HepG2 (cell line): ENCODE results near the gene GNAS. TPM values are rescaled to one million over a fixed set of nuclear protein-coding genes. Genes with fewer than 3 reads are reported as not detected.

ENCODE experiments used
- ATAC-seq: fragments of 200-7000 bp; cut with Tn5 transposase; 3 replicates; pipeline ENCODE4 v1.9.1; 2020; ENCODE audit warnings: mild to moderate bottlenecking, moderate library complexity
- BruUV-seq: library from RNA; stranded (reverse); fragments of 400-500 nt; replicated peaks from 2 replicates; lab custom pipeline; 2021; lab: Mats Ljungman, UMichigan
- CTCF ChIA-PET: fragments of 300-600 bp; formaldehyde crosslinking; extraction: SDS; loops from one replicate; lab custom pipeline; 2021; ENCODE audit warnings: low total read pairs, inconsistent platforms, low intra/inter-chr PET ratio; lab: Yijun Ruan, JAX
- POLR2A ChIA-PET: fragments of 350-600 bp; sonication (Branson Sonifier 250); formaldehyde crosslinking; loops from one replicate; lab custom pipeline; 2020; ENCODE audit warnings: antibody characterized with exemption, inconsistent platforms; lab: Yijun Ruan, JAX
- DNase-seq: peaks from one replicate; pipeline ENCODE4 v3.0.0-alpha.2; 2015; ENCODE audit warnings: low spot score
- FAIRE-seq: peaks from 3 replicates; lab custom pipeline; 2011; peaks lifted over from hg19 to GRCh38; lab: Jason Lieb, UNC
- H2AFZ ChIP-seq: one replicate; pipeline ENCODE4 v1.6.1; 2011; ENCODE audit warnings: low read length, inconsistent platforms
- H3K27ac ChIP-seq: fragments of 300-600 bp; 3 replicates; pipeline ENCODE4 v1.8.0; 2011; ENCODE audit warnings: mixed run types, mild to moderate bottlenecking, mixed read lengths, low read length, inconsistent platforms; ENCODE audit not compliant: insufficient read depth; ENCODE audit errors: extremely low read length
- H3K27me3 ChIP-seq, 2 experiments: fragments of 200-600 bp in 1 of 2; 2 replicates in 1 of 2; 3 replicates in 1 of 2; pipeline versions ENCODE4 v1.6.0 to v1.8.0; 2011; ENCODE audit warnings: low read length in 2 of 2, mild to moderate bottlenecking in 2 of 2, moderate library complexity in 2 of 2, inconsistent platforms in 1 of 2; ENCODE audit not compliant: insufficient read depth in 2 of 2, control insufficient read depth in 1 of 2
- H3K36me3 ChIP-seq, 2 experiments: fragments of 200-600 bp in 1 of 2; replicated peaks in 1 of 2; 2 replicates in 1 of 2; 3 replicates in 1 of 2; pipeline versions ENCODE4 v1.5.1 to v1.8.0; 2011; ENCODE audit warnings: low read length in 2 of 2, inconsistent platforms in 1 of 2; ENCODE audit not compliant: insufficient read depth in 2 of 2, control insufficient read depth in 1 of 2
- H3K4me1 ChIP-seq: 2 replicates; pipeline ENCODE4 v1.5.1; 2012; ENCODE audit warnings: low read length, inconsistent platforms; ENCODE audit not compliant: insufficient read depth
- H3K4me2 ChIP-seq: 2 replicates; pipeline ENCODE4 v1.6.0; 2011; ENCODE audit warnings: low read depth, low read length, inconsistent platforms
- H3K4me3 ChIP-seq, 3 experiments: fragments of 200-600 bp in 1 of 3; sonication (generic), shearing (Covaris generic) in 1 of 3; replicated peaks in 1 of 3; 2 replicates each; pipeline ENCODE4 v1.5.1; 2011 to 2016; ENCODE audit warnings: low read length in 3 of 3, inconsistent platforms in 2 of 3, low read depth in 2 of 3, mild to moderate bottlenecking in 2 of 3, control low read depth in 1 of 3, mixed read lengths in 1 of 3; ENCODE audit not compliant: insufficient read depth in 1 of 3
- H3K79me2 ChIP-seq: one replicate; pipeline ENCODE4 v1.6.1; 2011; ENCODE audit warnings: low read length, inconsistent platforms; ENCODE audit not compliant: insufficient read depth
- H3K9ac ChIP-seq: 2 replicates; pipeline ENCODE4 v1.6.0; 2011; ENCODE audit warnings: mild to moderate bottlenecking, low read depth, low read length, inconsistent platforms; ENCODE audit not compliant: insufficient read depth
- H3K9me3 ChIP-seq: 2 replicates; pipeline ENCODE4 v1.5.1; 2012; ENCODE audit warnings: mild to moderate bottlenecking, low read length
- H4K20me1 ChIP-seq: 2 replicates; pipeline ENCODE4 v1.6.0; 2011; ENCODE audit warnings: inconsistent platforms, mild to moderate bottlenecking, low read length, moderate library complexity; ENCODE audit not compliant: insufficient read depth
- CREM ChIP-seq, 2 experiments: sonication (generic) in 1 of 2; formaldehyde crosslinking in 1 of 2; IDR thresholded peaks; 2 replicates each; pipeline versions ENCODE4 v1.4.0 to v1.6.1; 2016 to 2020; ENCODE audit warnings: antibody characterized with exemption in 1 of 2, mild to moderate bottlenecking in 1 of 2, missing genetic modification reagents in 1 of 2
- RBM39 ChIP-seq: fragments of 200-400 bp; formaldehyde crosslinking; IDR thresholded peaks from one replicate; pipeline ENCODE4 v1.6.1; 2018; ENCODE audit warnings: antibody characterized with exemption, mild to moderate bottlenecking, low read depth, low read length; ENCODE audit not compliant: poor library complexity, severe bottlenecking
- ZBTB3 ChIP-seq: sonication (generic); formaldehyde crosslinking; IDR thresholded peaks from 2 replicates; pipeline ENCODE4 v1.4.0; 2020; ENCODE audit warnings: low read depth, mild to moderate bottlenecking, moderate library complexity, missing genetic modification reagents, borderline replicate concordance
- ZNF331 ChIP-seq: sonication (generic); formaldehyde crosslinking; IDR thresholded peaks from 2 replicates; pipeline ENCODE4 v1.4.0; 2020; ENCODE audit warnings: missing genetic modification reagents
- ZNF672 ChIP-seq: sonication (generic); formaldehyde crosslinking; IDR thresholded peaks from 2 replicates; pipeline ENCODE4 v1.8.1; 2022; ENCODE audit warnings: missing genetic modification reagents
- ZNF841 ChIP-seq: sonication (generic); formaldehyde crosslinking; IDR thresholded peaks from 2 replicates; pipeline ENCODE4 v1.8.1; 2023; ENCODE audit warnings: missing genetic modification reagents, borderline replicate concordance
- WGBS: methylation state at CpG from one replicate; pipeline ENCODE4 v1.1.6; 2017; ENCODE audit warnings: low lambda C conversion rate; 5-methylcytosine and 5-hydroxymethylcytosine counted together
- in situ Hi-C: cut with HindIII; loops from 2 replicates; pipeline ENCODE4 v1.10.0; 2017; ENCODE audit warnings: low pct_unique_long_range_greater_than_20kb; ENCODE audit not compliant: extremely low pct_ligation_motif_present
- intact Hi-C: fragments of 100-400 bp; cut with micrococcal nuclease; formaldehyde crosslinking; loops from one replicate; pipeline ENCODE4 v1.10.0; 2022; ENCODE audit not compliant: unreplicated experiment
- polyA plus RNA-seq, 8 experiments: library from polyadenylated mRNA; depleted of rRNA in 3 of 8; stranded (reverse) in 7 of 8; unstranded in 1 of 8; fragments of >200 nt; fragmentation: Illumina TruSeq in 4 of 8; extraction: Trizol in 4 of 8; gene quantifications; 2 replicates each; pipeline versions ENCODE4 v1.2.1 to v1.2.3, GENCODE V29; 2011 to 2016; ENCODE audit warnings: low read depth in 4 of 8, missing spikeins in 1 of 8, mixed read lengths in 1 of 8; ENCODE audit not compliant: insufficient read depth in 1 of 8
- total RNA-seq, 5 experiments: library from RNA; depleted of rRNA; stranded (reverse); fragments of >200 nt; fragmentation: Illumina TruSeq; extraction: Trizol; gene quantifications; 2 replicates each; pipeline ENCODE4 v1.2.3, GENCODE V29; 2016; ENCODE audit warnings: low read depth in 1 of 5
- TF ChIP-seq, protein P1 (sequence below): sonication (generic); formaldehyde crosslinking; IDR thresholded peaks from 2 replicates; pipeline ENCODE4 v1.4.0; 2020; ENCODE audit warnings: missing genetic modification reagents
- TF ChIP-seq, protein P2 (sequence below): sonication (generic); formaldehyde crosslinking; IDR thresholded peaks from 2 replicates; pipeline ENCODE4 v1.4.0; 2020; ENCODE audit warnings: mild to moderate bottlenecking, missing genetic modification reagents
- TF ChIP-seq, protein P3 (sequence below): sonication (generic); formaldehyde crosslinking; IDR thresholded peaks from 2 replicates; pipeline ENCODE4 v1.4.0; 2020; ENCODE audit warnings: missing genetic modification reagents

The GNAS gene
- total and polyA plus RNA-seq, 2 of the 13 experiments (the other 11 are each of a cell fraction or from before 2014, with no cell fraction given) = 407 to 1,008 TPM

DNA sequence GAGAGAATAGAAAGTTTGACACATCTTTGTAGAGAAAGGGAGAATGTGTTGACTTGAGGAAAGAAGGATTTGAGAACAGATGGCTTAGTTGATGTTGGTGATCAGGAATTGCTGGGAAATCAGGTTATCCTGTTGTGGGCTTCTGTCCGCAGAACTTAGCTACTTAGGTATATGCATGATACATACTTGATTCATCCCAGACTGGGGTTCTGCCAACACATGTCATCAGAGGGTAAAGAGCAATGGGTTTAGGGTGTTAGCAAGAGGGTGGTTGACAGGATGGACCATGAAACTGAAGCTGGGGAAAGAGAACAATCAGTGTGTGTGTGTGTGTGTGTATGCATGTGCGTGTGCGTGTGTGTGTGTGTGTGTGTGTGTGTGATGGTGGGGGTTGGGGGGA lies 78.0 kb downstream of the GNAS start:
- Histone ChIP-seq H3K36me3 (no peaks in the 10 kb centered on the region), H3K27ac (no peak overlapping the region), H3K4me3 (no peak overlapping the region), H3K27me3 (peaks cover 4 to 42% of the 10 kb centered on the region in 2 experiments; a peak in 4 of 5 replicates), H3K9ac (no peak overlapping the region)
- in situ Hi-C loops (no loop called here), intact Hi-C loops (no loop called here)
- 37% methylated on average over 3 of the region's 3 CpGs for WGBS
- no peak for DNase-seq
- no peak for ATAC-seq
- no TSS peak for BruUV-seq
- TF ChIP-seq ZNF331 = no peak
- TF ChIP-seq ZNF672 = no peak
- TF ChIP-seq, protein P1, sequence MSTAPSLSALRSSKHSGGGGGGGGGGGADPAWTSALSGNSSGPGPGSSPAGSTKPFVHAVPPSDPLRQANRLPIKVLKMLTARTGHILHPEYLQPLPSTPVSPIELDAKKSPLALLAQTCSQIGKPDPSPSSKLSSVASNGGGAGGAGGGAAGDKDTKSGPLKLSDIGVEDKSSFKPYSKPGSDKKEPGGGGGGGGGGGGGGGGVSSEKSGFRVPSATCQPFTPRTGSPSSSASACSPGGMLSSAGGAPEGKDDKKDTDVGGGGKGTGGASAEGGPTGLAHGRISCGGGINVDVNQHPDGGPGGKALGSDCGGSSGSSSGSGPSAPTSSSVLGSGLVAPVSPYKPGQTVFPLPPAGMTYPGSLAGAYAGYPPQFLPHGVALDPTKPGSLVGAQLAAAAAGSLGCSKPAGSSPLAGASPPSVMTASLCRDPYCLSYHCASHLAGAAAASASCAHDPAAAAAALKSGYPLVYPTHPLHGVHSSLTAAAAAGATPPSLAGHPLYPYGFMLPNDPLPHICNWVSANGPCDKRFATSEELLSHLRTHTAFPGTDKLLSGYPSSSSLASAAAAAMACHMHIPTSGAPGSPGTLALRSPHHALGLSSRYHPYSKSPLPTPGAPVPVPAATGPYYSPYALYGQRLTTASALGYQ = no peak
- no peak for TF ChIP-seq RBM39
- no peak for TF ChIP-seq ZBTB3 (CRISPR knock-in tag)
- no peak for TF ChIP-seq ZNF841 (CRISPR knock-in tag)
- TF ChIP-seq, protein P2, sequence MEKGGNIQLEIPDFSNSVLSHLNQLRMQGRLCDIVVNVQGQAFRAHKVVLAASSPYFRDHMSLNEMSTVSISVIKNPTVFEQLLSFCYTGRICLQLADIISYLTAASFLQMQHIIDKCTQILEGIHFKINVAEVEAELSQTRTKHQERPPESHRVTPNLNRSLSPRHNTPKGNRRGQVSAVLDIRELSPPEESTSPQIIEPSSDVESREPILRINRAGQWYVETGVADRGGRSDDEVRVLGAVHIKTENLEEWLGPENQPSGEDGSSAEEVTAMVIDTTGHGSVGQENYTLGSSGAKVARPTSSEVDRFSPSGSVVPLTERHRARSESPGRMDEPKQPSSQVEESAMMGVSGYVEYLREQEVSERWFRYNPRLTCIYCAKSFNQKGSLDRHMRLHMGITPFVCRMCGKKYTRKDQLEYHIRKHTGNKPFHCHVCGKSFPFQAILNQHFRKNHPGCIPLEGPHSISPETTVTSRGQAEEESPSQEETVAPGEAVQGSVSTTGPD = no peak
- TF ChIP-seq CREM (IDR thresholded peaks at IDR 0.05) = no peak
- no peak for TF ChIP-seq CREM (CRISPR knock-in tag; IDR thresholded peaks at IDR 0.05)
- TF ChIP-seq, protein P3, sequence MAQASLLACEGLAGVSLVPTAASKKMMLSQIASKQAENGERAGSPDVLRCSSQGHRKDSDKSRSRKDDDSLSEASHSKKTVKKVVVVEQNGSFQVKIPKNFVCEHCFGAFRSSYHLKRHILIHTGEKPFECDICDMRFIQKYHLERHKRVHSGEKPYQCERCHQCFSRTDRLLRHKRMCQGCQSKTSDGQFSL (CRISPR knock-in tag) = no peak
- TF ChIP-seq, all 625 proteins: peak for 0
- POLR2A ChIA-PET = no interaction called here
- Histone ChIP-seq H3K9me3 (no peaks in the 10 kb centered on the region), H4K20me1 (no peaks in the 10 kb centered on the region), H3K4me1 (no peaks in the 10 kb centered on the region), H3K4me2 (no peak overlapping the region), H2AFZ (no peak overlapping the region), H3K79me2 (no peaks in the 10 kb centered on the region)
- CTCF ChIA-PET = no interaction called here
- no peak for FAIRE-seq
